ENCODE results near the gene DYNC2H1. TPM values are rescaled to one million over a fixed set of nuclear protein-coding genes. Genes with fewer than 3 reads are reported as not detected.

Gene DYNC2H1
- total RNA-seq, 4 donors from 2014 or later: 37.8 to 43.1 (median 38.8) TPM

GRCh38 chr11:103448966-103449365 is 339.7 kb downstream of the DYNC2H1 start:
- no peak for DNase-seq (ENCODE audit: low spot score in 2 of 2)
- Histone ChIP-seq H3K9me3 (no peaks in the 10 kb centered on the region), H3K36me3 (no peaks in the 10 kb centered on the region), H3K4me3 (no peak overlapping the region), H3K27me3 (no peaks in the 10 kb centered on the region), H3K4me1 (no peaks in the 10 kb centered on the region), H3K27ac (no peak overlapping the region)
- WGBS, 2 donors: 69 to 76% methylated on average over 3 of the region's 3 CpGs
- TF ChIP-seq CTCF (IDR thresholded peaks at IDR 0.05) (no peak), EP300 (IDR thresholded peaks at IDR 0.05) (no peak), POLR2A (IDR thresholded peaks at IDR 0.05) (no peak)

- Histone ChIP-seq H3K27ac (no peak overlapping the region), H3K9me3 (no peaks in the 10 kb centered on the region), H3K36me3 (no peaks in the 10 kb centered on the region), H3K27me3 (no peaks in the 10 kb centered on the region), H3K4me1 (no peaks in the 10 kb centered on the region), H3K4me3 (no peak overlapping the region)
- TF ChIP-seq EP300 (IDR thresholded peaks at IDR 0.05): no peak
- no peak for TF ChIP-seq CTCF (IDR thresholded peaks at IDR 0.05)
- no peak for TF ChIP-seq POLR2A (IDR thresholded peaks at IDR 0.05)
- no peak for DNase-seq (ENCODE audit: low spot score in 2 of 2)
- 58 to 62% methylated on average over 4 of the region's 4 CpGs for WGBS, 2 donors
Measured at GRCh38 chr11:103450241-103450640, 341.0 kb downstream of the DYNC2H1 start.

GRCh38 chr11:103453126-103453525 is 343.9 kb downstream of the DYNC2H1 start:
- no peak for DNase-seq (ENCODE audit: low spot score in 2 of 2)
- no peak for TF ChIP-seq CTCF (IDR thresholded peaks at IDR 0.05)
- no peak for TF ChIP-seq EP300 (IDR thresholded peaks at IDR 0.05)
- no peak for TF ChIP-seq POLR2A (IDR thresholded peaks at IDR 0.05)
- WGBS, 2 donors: 77 to 81% methylated on average over 3 of the region's 3 CpGs
- H3K36me3 ChIP-seq: peaks cover 0 to 8% (median 0%) of the 10 kb centered on the region in 3 donors
- H3K9me3 ChIP-seq: no peaks in the 10 kb centered on the region
- no peaks in the 10 kb centered on the region for H3K27me3 ChIP-seq
- H3K27ac ChIP-seq: no peak overlapping the region
- no peaks in the 10 kb centered on the region for H3K4me1 ChIP-seq
- no peak overlapping the region for H3K4me3 ChIP-seq

- H3K9me3 ChIP-seq: no peaks in the 10 kb centered on the region
- TF ChIP-seq POLR2A (IDR thresholded peaks at IDR 0.05) (no peak), EP300 (IDR thresholded peaks at IDR 0.05) (no peak), CTCF (IDR thresholded peaks at IDR 0.05) (no peak)
- H3K27ac ChIP-seq: no peak overlapping the region
- no peaks in the 10 kb centered on the region for H3K27me3 ChIP-seq
- DNase-seq (ENCODE audit: low spot score in 2 of 2): no peak
- no peak overlapping the region for H3K4me3 ChIP-seq
- no peaks in the 10 kb centered on the region for H3K4me1 ChIP-seq
- WGBS, 2 donors: 83 to 93% methylated on average over 4 of the region's 4 CpGs
- peaks cover 0 to 10% (median 0%) of the 10 kb centered on the region in 3 donors for H3K36me3 ChIP-seq
Measured at GRCh38 chr11:103453915-103454709, 344.9 kb downstream of the DYNC2H1 start.

- TF ChIP-seq POLR2A (IDR thresholded peaks at IDR 0.05): no peak
- no peak for TF ChIP-seq CTCF (IDR thresholded peaks at IDR 0.05)
- no peak for TF ChIP-seq EP300 (IDR thresholded peaks at IDR 0.05)
- DNase-seq (ENCODE audit: low spot score in 2 of 2): no peak
- H3K4me1 ChIP-seq: no peaks in the 10 kb centered on the region
- no peaks in the 10 kb centered on the region for H3K9me3 ChIP-seq
- H3K36me3 ChIP-seq: peaks cover 0 to 25% (median 0%) of the 10 kb centered on the region in 3 donors
- no peaks in the 10 kb centered on the region for H3K27me3 ChIP-seq
- 85 to 88% methylated on average over 1 of the region's 1 CpG for WGBS, 2 donors
- no peak overlapping the region for H3K27ac ChIP-seq
- no peak overlapping the region for H3K4me3 ChIP-seq
Measured at GRCh38 chr11:103464420-103464819, 355.2 kb downstream of the DYNC2H1 start.
